HL-60 (cell line): ENCODE results near the gene PRSS35.

Experiments
- DNase-seq, 2 experiments: peaks; one replicate each; pipeline ENCODE4 v3.0.0-alpha.2; 2010 to 2020; ENCODE audit warnings: low read depth in 1 of 2, low spot score in 1 of 2
- H3K27ac ChIP-seq: fragments of 250-450 bp; sonication (Bioruptor Pico); replicated peaks from 2 replicates; pipeline ENCODE4 v1.5.1; 2020; ENCODE audit warnings: mild to moderate bottlenecking, moderate library complexity
- H3K27me3 ChIP-seq: fragments of 250-450 bp; sonication (Bioruptor Pico); 2 replicates; pipeline ENCODE4 v1.5.1; 2021; ENCODE audit warnings: mild to moderate bottlenecking, moderate library complexity; ENCODE audit not compliant: insufficient read depth, poor library complexity, severe bottlenecking
- H3K4me3 ChIP-seq: replicated peaks from 2 replicates; pipeline ENCODE4 v1.5.1; 2011; ENCODE audit warnings: mild to moderate bottlenecking, control low read depth, low read length; ENCODE audit not compliant: insufficient read depth
- GABPA ChIP-seq: IDR thresholded peaks from 2 replicates; pipeline ENCODE4 v1.6.1; 2012; ENCODE audit warnings: low read depth
- POLR2AphosphoS5 ChIP-seq: IDR thresholded peaks from 2 replicates; pipeline ENCODE4 v1.6.1; 2012; ENCODE audit warnings: low read depth
- REST ChIP-seq: IDR thresholded peaks from 2 replicates; pipeline ENCODE4 v1.6.1; 2012; ENCODE audit warnings: low read depth; ENCODE audit not compliant: insufficient replicate concordance
- SPI1 ChIP-seq: IDR thresholded peaks from 2 replicates; pipeline ENCODE4 v1.6.1; 2012; ENCODE audit warnings: low read depth, mild to moderate bottlenecking, borderline replicate concordance
- TF ChIP-seq, protein P1 (sequence below): IDR thresholded peaks from one replicate; pipeline ENCODE4 v1.5.1; 2011; ENCODE audit warnings: low read length, control low read depth, inconsistent platforms; ENCODE audit not compliant: insufficient read depth

PRSS35 gene

DNA sequence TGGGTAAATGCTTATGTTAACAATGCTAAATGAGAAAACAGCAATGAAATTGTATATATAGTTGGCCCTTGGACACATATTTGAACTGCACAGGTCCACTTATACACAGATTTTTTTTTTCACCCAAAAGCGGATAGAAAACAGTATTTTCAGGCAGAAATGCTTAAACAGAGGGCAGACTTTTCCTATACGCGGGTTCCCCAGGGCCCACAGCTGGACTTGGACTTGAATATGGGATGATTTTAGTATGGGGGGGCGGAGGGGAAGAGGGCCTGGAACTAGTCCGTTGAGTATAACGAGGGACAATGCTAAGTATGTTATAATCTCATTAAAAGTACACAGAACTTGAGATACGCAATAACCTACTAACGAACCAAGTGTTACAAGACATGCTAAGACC is 1.1 kb upstream of the PRSS35 start:
- TF ChIP-seq POLR2AphosphoS5 (no peak), REST (no peak)
- no peak overlapping the region for H3K4me3 ChIP-seq
- peaks cover 10% of the 10 kb centered on the region for H3K27me3 ChIP-seq
- no peak for DNase-seq
- H3K27ac ChIP-seq, result no peak overlapping the region

DNA sequence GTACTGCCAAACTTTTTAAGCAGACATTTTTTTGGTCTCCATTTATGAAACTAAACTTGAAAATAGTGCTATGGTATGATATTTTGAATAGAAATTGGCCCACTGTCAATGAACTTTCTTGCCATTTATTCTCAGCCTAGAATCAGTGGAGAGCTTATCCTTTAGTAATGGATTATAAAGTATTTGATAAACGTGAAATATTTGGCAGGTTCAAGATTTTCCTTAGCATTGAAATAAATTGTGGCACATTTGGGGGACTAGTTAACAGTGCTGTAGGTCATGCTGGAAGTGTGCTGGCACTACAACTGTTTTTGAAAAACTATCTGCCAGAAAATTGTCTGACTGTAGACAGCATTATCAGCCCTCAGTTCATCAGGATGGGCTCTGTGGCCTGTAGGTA is 2.1 kb downstream of the PRSS35 start:
- no peak for DNase-seq
- H3K27me3 ChIP-seq, result peaks cover 10% of the 10 kb centered on the region
- H3K27ac ChIP-seq, result no peak overlapping the region
- no peak overlapping the region for H3K4me3 ChIP-seq
- TF ChIP-seq REST, result no peak
- TF ChIP-seq, protein P1, sequence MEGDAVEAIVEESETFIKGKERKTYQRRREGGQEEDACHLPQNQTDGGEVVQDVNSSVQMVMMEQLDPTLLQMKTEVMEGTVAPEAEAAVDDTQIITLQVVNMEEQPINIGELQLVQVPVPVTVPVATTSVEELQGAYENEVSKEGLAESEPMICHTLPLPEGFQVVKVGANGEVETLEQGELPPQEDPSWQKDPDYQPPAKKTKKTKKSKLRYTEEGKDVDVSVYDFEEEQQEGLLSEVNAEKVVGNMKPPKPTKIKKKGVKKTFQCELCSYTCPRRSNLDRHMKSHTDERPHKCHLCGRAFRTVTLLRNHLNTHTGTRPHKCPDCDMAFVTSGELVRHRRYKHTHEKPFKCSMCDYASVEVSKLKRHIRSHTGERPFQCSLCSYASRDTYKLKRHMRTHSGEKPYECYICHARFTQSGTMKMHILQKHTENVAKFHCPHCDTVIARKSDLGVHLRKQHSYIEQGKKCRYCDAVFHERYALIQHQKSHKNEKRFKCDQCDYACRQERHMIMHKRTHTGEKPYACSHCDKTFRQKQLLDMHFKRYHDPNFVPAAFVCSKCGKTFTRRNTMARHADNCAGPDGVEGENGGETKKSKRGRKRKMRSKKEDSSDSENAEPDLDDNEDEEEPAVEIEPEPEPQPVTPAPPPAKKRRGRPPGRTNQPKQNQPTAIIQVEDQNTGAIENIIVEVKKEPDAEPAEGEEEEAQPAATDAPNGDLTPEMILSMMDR, result no peak
- no peak for TF ChIP-seq POLR2AphosphoS5
- no peak for TF ChIP-seq GABPA
- no peak for TF ChIP-seq SPI1

DNA sequence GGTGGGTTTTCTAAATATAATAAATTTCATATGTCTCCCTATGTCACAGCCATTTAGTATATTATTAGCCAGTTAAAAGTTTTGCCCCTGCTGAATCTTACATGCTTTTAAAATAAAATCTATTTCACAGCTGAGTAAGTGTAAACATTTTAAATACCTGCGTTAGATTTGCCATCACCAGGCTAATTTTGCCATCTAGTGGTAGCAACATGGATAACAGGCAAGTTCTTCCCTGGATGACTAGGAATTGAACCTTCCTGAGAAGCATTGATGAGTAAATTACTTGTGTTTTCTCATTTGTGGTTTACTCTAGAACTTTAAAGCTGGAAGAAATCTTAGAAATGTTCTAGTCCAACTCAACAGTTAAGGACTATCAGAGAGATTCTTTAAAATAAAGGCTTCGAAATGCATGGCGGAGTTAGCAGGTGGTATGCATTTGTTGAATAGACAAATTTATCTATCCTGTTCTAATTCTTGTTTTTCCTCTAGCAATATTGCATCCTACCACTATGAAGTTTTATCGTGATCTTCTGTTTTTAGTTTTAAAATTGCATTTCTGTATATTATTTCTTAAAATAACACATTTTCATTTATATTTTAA is 2.6 kb downstream of the PRSS35 start:
- no peak overlapping the region for H3K4me3 ChIP-seq
- DNase-seq, result peak in 1 of 2 experiments; percentile 46
- H3K27ac ChIP-seq, result no peak overlapping the region
- H3K27me3 ChIP-seq, result peaks cover 10% of the 10 kb centered on the region
- TF ChIP-seq GABPA (no peak), REST (no peak)
- TF ChIP-seq, protein P1, result peak; percentile 69

GRCh38 chr6:83517500-83517899 is 5.2 kb downstream of the PRSS35 start:
- H3K4me3 ChIP-seq, result no peak overlapping the region
- no peak overlapping the region for H3K27ac ChIP-seq
- H3K27me3 ChIP-seq, result peaks cover 5% of the 10 kb centered on the region
- no peak for DNase-seq
- TF ChIP-seq POLR2AphosphoS5 (no peak), SPI1 (no peak), GABPA (no peak), REST (no peak)
- TF ChIP-seq, protein P1, result no peak
